HG02571 (cell line): ENCODE results near the gene PIP4K2A.
"Not testable (repeated sequence)": the region's sequence is repeated elsewhere in the genome, so short reads cannot be mapped to it uniquely, and the experiment has no call there.

Experiments
- ATAC-seq: cut with Tn5 transposase; IDR thresholded peaks from one replicate; pipeline ENCODE4 v1.9.1; 2021; ENCODE audit warnings: mild to moderate bottlenecking, moderate library complexity; ENCODE audit not compliant: unreplicated experiment

PIP4K2A gene

GRCh38 chr10:22714479-22715289, at the start of gene PIP4K2A:
TSS of gene PIP4K2A (minus strand) at chr10:22714578. CDS start at chr10:22714326, 252 bp downstream.
- ATAC-seq = peak; percentile 75

- ATAC-seq = no peak
These were observed 47.3 kb upstream of the PIP4K2A start for GRCh38 chr10:22761569-22762220.

- ATAC-seq = no peak
These were observed 45.6 kb upstream of the PIP4K2A start for GRCh38 chr10:22760025-22760424.

GRCh38 chr10:22758867-22759266, 44.5 kb upstream of the PIP4K2A start:
- no peak for ATAC-seq

GRCh38 chr10:22754296-22754695, 39.9 kb upstream of the PIP4K2A start:
- ATAC-seq = no peak

- no peak for ATAC-seq
These were observed 39.4 kb upstream of the PIP4K2A start for GRCh38 chr10:22753786-22754185.

- ATAC-seq = no peak
These were observed 38.0 kb upstream of the PIP4K2A start for GRCh38 chr10:22752272-22752889.

- no peak for ATAC-seq
These were observed 35.8 kb upstream of the PIP4K2A start for GRCh38 chr10:22750131-22750530.

GRCh38 chr10:22744858-22745257, 30.5 kb upstream of the PIP4K2A start:
- ATAC-seq = not testable (repeated sequence)

GRCh38 chr10:22742678-22743077, 28.3 kb upstream of the PIP4K2A start:
- ATAC-seq = peak; percentile 89

- ATAC-seq = not testable (repeated sequence)
These were observed 27.3 kb upstream of the PIP4K2A start for GRCh38 chr10:22741631-22742030.

- no peak for ATAC-seq
These were observed 25.8 kb upstream of the PIP4K2A start for GRCh38 chr10:22740180-22740579.

- ATAC-seq = no peak
These were observed 23.2 kb upstream of the PIP4K2A start for GRCh38 chr10:22737587-22737986.

- no peak for ATAC-seq
These were observed 21.8 kb upstream of the PIP4K2A start for GRCh38 chr10:22736134-22736533.

- no peak for ATAC-seq
These were observed 19.6 kb upstream of the PIP4K2A start for GRCh38 chr10:22733992-22734391.

- ATAC-seq = no peak
These were observed 13.3 kb upstream of the PIP4K2A start for GRCh38 chr10:22727663-22728062.

- ATAC-seq = no peak
These were observed 12.7 kb upstream of the PIP4K2A start for GRCh38 chr10:22727112-22727511.

- no peak for ATAC-seq
These were observed 10.4 kb upstream of the PIP4K2A start for GRCh38 chr10:22724773-22725172.

GRCh38 chr10:22723783-22724182, 9.4 kb upstream of the PIP4K2A start:
- peak; percentile 50 for ATAC-seq

- ATAC-seq = peak; percentile 55
These were observed 9.0 kb upstream of the PIP4K2A start for GRCh38 chr10:22723343-22723779.

- ATAC-seq = no peak
These were observed 8.3 kb upstream of the PIP4K2A start for GRCh38 chr10:22722626-22723169.
